HG02588 (cell line): ENCODE results near the gene SLC2A14.

Experiments
- ATAC-seq: cut with Tn5 transposase; IDR thresholded peaks from one replicate; pipeline ENCODE4 v1.9.1; 2021; ENCODE audit warnings: mild to moderate bottlenecking, moderate library complexity; ENCODE audit not compliant: unreplicated experiment

Gene SLC2A14

DNA sequence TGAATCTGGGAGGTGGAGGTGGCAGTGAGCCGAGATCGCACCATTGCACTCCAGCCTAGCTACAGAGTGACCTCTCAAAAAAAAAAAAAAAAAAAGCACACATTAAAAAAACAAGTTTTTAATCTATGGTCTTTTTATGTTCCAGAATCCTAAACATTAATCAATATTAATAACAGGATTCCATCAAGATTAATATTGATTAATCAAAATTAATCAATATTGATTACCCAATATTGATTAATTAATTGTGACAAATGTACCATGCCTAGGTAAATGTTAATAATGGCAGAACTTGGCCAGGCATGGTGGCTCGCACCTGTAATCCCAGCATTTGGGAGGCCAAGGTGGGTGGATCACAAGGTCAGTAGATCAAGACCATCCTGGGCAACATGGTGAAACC, 91.4 kb downstream of the SLC2A14 start:
- ATAC-seq: no peak

DNA sequence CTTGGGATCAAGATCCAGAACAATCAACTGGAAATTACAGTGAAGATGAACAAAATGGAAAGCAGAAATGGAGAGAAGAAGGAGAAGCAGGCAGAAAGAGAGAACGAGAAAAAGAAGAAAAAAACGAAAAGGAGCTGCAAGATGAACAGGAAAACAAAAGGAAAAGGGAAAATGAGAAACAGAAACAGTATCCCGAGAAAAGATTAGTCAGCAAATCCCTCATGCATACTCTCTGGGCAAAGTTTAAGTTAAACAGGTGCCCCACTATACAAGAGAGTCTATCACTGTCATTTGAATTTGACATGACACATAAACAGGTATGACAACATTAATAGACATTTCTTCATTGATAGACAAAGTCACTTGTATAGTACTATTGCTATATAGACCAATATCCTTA, 102.7 kb downstream of the SLC2A14 start:
- no peak for ATAC-seq
